HG02981 (cell line): Measurements from ENCODE around the gene FUNDC2.

Experiments used
- ATAC-seq: cut with Tn5 transposase; IDR thresholded peaks from one replicate; pipeline ENCODE4 v1.9.1; 2021; ENCODE audit warnings: mild to moderate bottlenecking, moderate library complexity; ENCODE audit not compliant: unreplicated experiment

FUNDC2 gene

GRCh38 chrX:155069414-155069813 lies 42.8 kb downstream of the FUNDC2 start:
- no peak for ATAC-seq

GRCh38 chrX:155070038-155070437 lies 43.4 kb downstream of the FUNDC2 start:
- no peak for ATAC-seq

GRCh38 chrX:155070663-155070974 lies 44.0 kb downstream of the FUNDC2 start:
- peak; percentile 15 for ATAC-seq

- peak; percentile 84 for ATAC-seq
Measured at GRCh38 chrX:155070975-155071693, 44.5 kb downstream of the FUNDC2 start, which contains the start of the genes BRCC3, CMC4 and MTCP1. BRCC3 (plus strand) TSS chrX:155071508; CDS start chrX:155071528, 20 bp downstream. CMC4 (minus strand) TSS chrX:155071136; CDS start chrX:155064023, 7,113 bp downstream. MTCP1 (minus strand) TSS chrX:155071136; CDS start chrX:155066010, 5,126 bp downstream.

- peak; percentile 8 for ATAC-seq
Measured at GRCh38 chrX:155071694-155072280, 45.1 kb downstream of the FUNDC2 start.

GRCh38 chrX:155086202-155086840 lies 59.7 kb downstream of the FUNDC2 start:
- no peak for ATAC-seq

- no peak for ATAC-seq
Measured at GRCh38 chrX:155086961-155087735, 60.5 kb downstream of the FUNDC2 start.

GRCh38 chrX:155094468-155095061 lies 67.9 kb downstream of the FUNDC2 start:
- ATAC-seq: no peak

GRCh38 chrX:155105919-155106318 lies 79.3 kb downstream of the FUNDC2 start:
- no peak for ATAC-seq

- no peak for ATAC-seq
Measured at GRCh38 chrX:155108427-155108826, 81.8 kb downstream of the FUNDC2 start.
